Measurements from ENCODE around the gene C16orf89.
"Not testable (repeated sequence)": the region's sequence is repeated elsewhere in the genome, so short reads cannot be mapped to it uniquely, and the experiment has no call there.

C16orf89 gene

GRCh38 chr16:5084099-5084731, 18.5 kb upstream of the C16orf89 start:
- DNase-seq = not testable (repeated sequence)

- DNase-seq = not testable (repeated sequence)
Measured at GRCh38 chr16:5083646-5084045, 17.9 kb upstream of the C16orf89 start.

- DNase-seq = not testable (repeated sequence)
Measured at GRCh38 chr16:5080996-5081395, 15.2 kb upstream of the C16orf89 start.

- not testable (repeated sequence) for DNase-seq
Measured at GRCh38 chr16:5080461-5080860, 14.7 kb upstream of the C16orf89 start.

GRCh38 chr16:5078626-5079025, 12.9 kb upstream of the C16orf89 start:
- DNase-seq = no peak

GRCh38 chr16:5077304-5077703, 11.5 kb upstream of the C16orf89 start:
- no peak for DNase-seq

- no peak for DNase-seq
Measured at GRCh38 chr16:5075637-5076036, 9.9 kb upstream of the C16orf89 start.

GRCh38 chr16:5073771-5074170, 8.0 kb upstream of the C16orf89 start:
- DNase-seq = not testable (repeated sequence)

GRCh38 chr16:5073279-5073629, 7.5 kb upstream of the C16orf89 start:
- no peak for DNase-seq

GRCh38 chr16:5072334-5073278, 6.8 kb upstream of the C16orf89 start:
- DNase-seq = no peak

GRCh38 chr16:5071681-5072333, 6.1 kb upstream of the C16orf89 start, which contains the start of gene ALG1:
Gene ALG1 (plus strand): TSS chr16:5071843. CDS start chr16:5071850, 7 bp downstream.
- peak; percentile 93 for DNase-seq

GRCh38 chr16:5071341-5071680, 5.6 kb upstream of the C16orf89 start:
- no peak for DNase-seq

GRCh38 chr16:5070431-5071186, 4.9 kb upstream of the C16orf89 start:
- DNase-seq = no peak

GRCh38 chr16:5069854-5070253, 4.1 kb upstream of the C16orf89 start:
- no peak for DNase-seq

- no peak for DNase-seq
Measured at GRCh38 chr16:5069048-5069447, 3.3 kb upstream of the C16orf89 start.

GRCh38 chr16:5066511-5066910, 755 bp upstream of the C16orf89 start:
- DNase-seq = no peak

GRCh38 chr16:5065326-5065725, 430 bp downstream of the C16orf89 start:
- no peak for DNase-seq

GRCh38 chr16:5064915-5065314, 841 bp downstream of the C16orf89 start:
- DNase-seq = peak; percentile 66

- peak; percentile 56 for DNase-seq
Measured at GRCh38 chr16:5062790-5063765, 2.7 kb downstream of the C16orf89 start.

GRCh38 chr16:5062051-5062450, 3.7 kb downstream of the C16orf89 start:
- no peak for DNase-seq

- no peak for DNase-seq
Measured at GRCh38 chr16:5060073-5060641, 5.6 kb downstream of the C16orf89 start.

Data from NCI-H69 (cell line).